ENCODE results near the gene PYROXD2. TPM values are rescaled to one million over a fixed set of nuclear protein-coding genes. Genes with fewer than 3 reads are reported as not detected.

The PYROXD2 gene
- total and polyA plus RNA-seq, 2 of the 8 experiments (the other 6 are each of a cell fraction or from before 2014, with no cell fraction given) = 3.2 to 5.4 TPM

GRCh38 chr10:98382691-98383101, 32.3 kb downstream of the PYROXD2 start (continued):
- TF ChIP-seq NRF1 (IDR thresholded peaks at IDR 0.05; ENCODE audit: low read depth, low read length) = no peak

All from H1 (cell line).